ENCODE measurements around the gene CATSPERZ.
"Not testable (repeated sequence)": the region's sequence is repeated elsewhere in the genome, so short reads cannot be mapped to it uniquely, and the experiment has no call there.

The CATSPERZ gene

GRCh38 chr11:64320556-64320955, 20.4 kb downstream of the CATSPERZ start:
- no peak for TF ChIP-seq CTCF (IDR thresholded peaks at IDR 0.05; ENCODE audit: low read length, missing control alignments)
- no peak for DNase-seq (ENCODE audit: low read depth)
- H3K4me3 ChIP-seq (replicated peaks; ENCODE audit: low read depth, low read length) = no peak overlapping the region

GRCh38 chr11:64321026-64321425, 20.9 kb downstream of the CATSPERZ start:
- no peak overlapping the region for H3K4me3 ChIP-seq (replicated peaks; ENCODE audit: low read depth, low read length)
- no peak for DNase-seq (ENCODE audit: low read depth)
- TF ChIP-seq CTCF (IDR thresholded peaks at IDR 0.05; ENCODE audit: low read length, missing control alignments) = no peak

- H3K4me3 ChIP-seq (replicated peaks; ENCODE audit: low read depth, low read length) = no peak overlapping the region
- TF ChIP-seq CTCF (IDR thresholded peaks at IDR 0.05; ENCODE audit: low read length, missing control alignments) = no peak
- no peak for DNase-seq (ENCODE audit: low read depth)
Observed at GRCh38 chr11:64321533-64321932, 21.4 kb downstream of the CATSPERZ start.

GRCh38 chr11:64322925-64323260, 22.7 kb downstream of the CATSPERZ start:
- no peak overlapping the region for H3K4me3 ChIP-seq (replicated peaks; ENCODE audit: low read depth, low read length)
- no peak for TF ChIP-seq CTCF (IDR thresholded peaks at IDR 0.05; ENCODE audit: low read length, missing control alignments)
- DNase-seq (ENCODE audit: low read depth) = no peak

- H3K4me3 ChIP-seq (replicated peaks; ENCODE audit: low read depth, low read length) = no peak overlapping the region
- no peak for DNase-seq (ENCODE audit: low read depth)
- no peak for TF ChIP-seq CTCF (IDR thresholded peaks at IDR 0.05; ENCODE audit: low read length, missing control alignments)
Observed at GRCh38 chr11:64323373-64323772, 23.2 kb downstream of the CATSPERZ start.

- H3K4me3 ChIP-seq (replicated peaks; ENCODE audit: low read depth, low read length); DNase-seq (ENCODE audit: low read depth): not testable (repeated sequence)
Observed at GRCh38 chr11:64323984-64324383, 23.8 kb downstream of the CATSPERZ start.

GRCh38 chr11:64324692-64325469, 24.7 kb downstream of the CATSPERZ start:
- TF ChIP-seq CTCF (IDR thresholded peaks at IDR 0.05; ENCODE audit: low read length, missing control alignments) = no peak
- no peak for DNase-seq (ENCODE audit: low read depth)
- no peak overlapping the region for H3K4me3 ChIP-seq (replicated peaks; ENCODE audit: low read depth, low read length)

Data from fibroblast of pulmonary artery (primary cell).